ENCODE data around the gene IQCM. TPM values are rescaled to one million over a fixed set of nuclear protein-coding genes. Genes with fewer than 3 reads are reported as not detected.

The IQCM gene
- polyA plus RNA-seq, 2 of the 4 experiments (the other 2 are of a cell fraction), result 0.05 TPM; not detected in 1

DNA sequence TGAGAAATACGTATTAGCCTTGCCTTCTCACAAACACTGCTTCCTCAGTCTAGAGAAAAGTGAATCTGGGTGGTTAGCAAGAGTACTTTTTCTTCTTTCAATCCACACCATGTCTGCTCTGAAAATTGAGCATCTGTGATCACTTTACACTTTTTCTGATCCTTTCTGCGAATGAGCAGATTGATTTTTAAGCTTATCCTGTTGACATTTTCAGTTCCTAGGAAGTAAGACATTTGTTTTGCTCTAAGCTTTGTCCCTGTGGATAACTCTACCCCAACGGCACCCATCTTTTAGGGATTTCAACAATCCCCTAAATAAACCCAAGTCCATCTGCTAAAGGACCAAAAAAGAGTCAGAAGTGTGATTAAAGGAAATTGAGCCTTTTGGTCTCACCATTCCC lies 487.5 kb downstream of the IQCM start:
- H3K4me3 ChIP-seq, result no peak overlapping the region
- H3K9me3 ChIP-seq, result no peaks in the 10 kb centered on the region; the same call in 2 of the 3 replicates
- TF ChIP-seq, protein P1, sequence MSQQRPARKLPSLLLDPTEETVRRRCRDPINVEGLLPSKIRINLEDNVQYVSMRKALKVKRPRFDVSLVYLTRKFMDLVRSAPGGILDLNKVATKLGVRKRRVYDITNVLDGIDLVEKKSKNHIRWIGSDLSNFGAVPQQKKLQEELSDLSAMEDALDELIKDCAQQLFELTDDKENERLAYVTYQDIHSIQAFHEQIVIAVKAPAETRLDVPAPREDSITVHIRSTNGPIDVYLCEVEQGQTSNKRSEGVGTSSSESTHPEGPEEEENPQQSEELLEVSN (IDR thresholded peaks at IDR 0.05; ENCODE audit: borderline replicate concordance, low read depth), result no peak
- no peak for TF ChIP-seq JUNB (IDR thresholded peaks at IDR 0.05)
- TF ChIP-seq MAFK (IDR thresholded peaks at IDR 0.05; ENCODE audit: partially characterized antibody), result no peak
- TF ChIP-seq RAD21 (conservative IDR thresholded peaks at IDR 0.05 in 1 of 2, IDR thresholded peaks at IDR 0.05 in 1 of 2), result no peak
- no peak for TF ChIP-seq CBX2 (IDR thresholded peaks at IDR 0.05; ENCODE audit: borderline replicate concordance, low read depth)
- TF ChIP-seq, protein P2, sequence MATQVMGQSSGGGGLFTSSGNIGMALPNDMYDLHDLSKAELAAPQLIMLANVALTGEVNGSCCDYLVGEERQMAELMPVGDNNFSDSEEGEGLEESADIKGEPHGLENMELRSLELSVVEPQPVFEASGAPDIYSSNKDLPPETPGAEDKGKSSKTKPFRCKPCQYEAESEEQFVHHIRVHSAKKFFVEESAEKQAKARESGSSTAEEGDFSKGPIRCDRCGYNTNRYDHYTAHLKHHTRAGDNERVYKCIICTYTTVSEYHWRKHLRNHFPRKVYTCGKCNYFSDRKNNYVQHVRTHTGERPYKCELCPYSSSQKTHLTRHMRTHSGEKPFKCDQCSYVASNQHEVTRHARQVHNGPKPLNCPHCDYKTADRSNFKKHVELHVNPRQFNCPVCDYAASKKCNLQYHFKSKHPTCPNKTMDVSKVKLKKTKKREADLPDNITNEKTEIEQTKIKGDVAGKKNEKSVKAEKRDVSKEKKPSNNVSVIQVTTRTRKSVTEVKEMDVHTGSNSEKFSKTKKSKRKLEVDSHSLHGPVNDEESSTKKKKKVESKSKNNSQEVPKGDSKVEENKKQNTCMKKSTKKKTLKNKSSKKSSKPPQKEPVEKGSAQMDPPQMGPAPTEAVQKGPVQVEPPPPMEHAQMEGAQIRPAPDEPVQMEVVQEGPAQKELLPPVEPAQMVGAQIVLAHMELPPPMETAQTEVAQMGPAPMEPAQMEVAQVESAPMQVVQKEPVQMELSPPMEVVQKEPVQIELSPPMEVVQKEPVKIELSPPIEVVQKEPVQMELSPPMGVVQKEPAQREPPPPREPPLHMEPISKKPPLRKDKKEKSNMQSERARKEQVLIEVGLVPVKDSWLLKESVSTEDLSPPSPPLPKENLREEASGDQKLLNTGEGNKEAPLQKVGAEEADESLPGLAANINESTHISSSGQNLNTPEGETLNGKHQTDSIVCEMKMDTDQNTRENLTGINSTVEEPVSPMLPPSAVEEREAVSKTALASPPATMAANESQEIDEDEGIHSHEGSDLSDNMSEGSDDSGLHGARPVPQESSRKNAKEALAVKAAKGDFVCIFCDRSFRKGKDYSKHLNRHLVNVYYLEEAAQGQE (IDR thresholded peaks at IDR 0.05), result no peak
- no peak for TF ChIP-seq RCOR1 (IDR thresholded peaks at IDR 0.05; ENCODE audit: low read depth, low read length)
- no peak for TF ChIP-seq EHMT2 (IDR thresholded peaks at IDR 0.05; ENCODE audit: low read depth)
- TF ChIP-seq, protein P3, sequence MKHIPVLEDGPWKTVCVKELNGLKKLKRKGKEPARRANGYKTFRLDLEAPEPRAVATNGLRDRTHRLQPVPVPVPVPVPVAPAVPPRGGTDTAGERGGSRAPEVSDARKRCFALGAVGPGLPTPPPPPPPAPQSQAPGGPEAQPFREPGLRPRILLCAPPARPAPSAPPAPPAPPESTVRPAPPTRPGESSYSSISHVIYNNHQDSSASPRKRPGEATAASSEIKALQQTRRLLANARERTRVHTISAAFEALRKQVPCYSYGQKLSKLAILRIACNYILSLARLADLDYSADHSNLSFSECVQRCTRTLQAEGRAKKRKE (CRISPR knock-in tag; IDR thresholded peaks at IDR 0.05; ENCODE audit: low read depth), result no peak
- TF ChIP-seq HOXA7 (CRISPR knock-in tag; IDR thresholded peaks at IDR 0.05), result no peak
- TF ChIP-seq NR3C1 (IDR thresholded peaks at IDR 0.05), result no peak
- H3K27ac ChIP-seq, result no peak overlapping the region
- no peak overlapping the region for H3K4me2 ChIP-seq
- ATAC-seq, result no peak
- FAIRE-seq, result no peak
- no peaks in the 10 kb centered on the region for H3K4me1 ChIP-seq
- ChIA-PET POLR2A (no interaction called here), CTCF (no interaction called here)
- DNase-seq (ENCODE audit: low read depth in 1 of 2, low spot score in 1 of 2), result no peak
- 3% methylated on average over 3 of the region's 3 CpGs for WGBS (ENCODE audit: missing lambda C conversion rate)

DNA sequence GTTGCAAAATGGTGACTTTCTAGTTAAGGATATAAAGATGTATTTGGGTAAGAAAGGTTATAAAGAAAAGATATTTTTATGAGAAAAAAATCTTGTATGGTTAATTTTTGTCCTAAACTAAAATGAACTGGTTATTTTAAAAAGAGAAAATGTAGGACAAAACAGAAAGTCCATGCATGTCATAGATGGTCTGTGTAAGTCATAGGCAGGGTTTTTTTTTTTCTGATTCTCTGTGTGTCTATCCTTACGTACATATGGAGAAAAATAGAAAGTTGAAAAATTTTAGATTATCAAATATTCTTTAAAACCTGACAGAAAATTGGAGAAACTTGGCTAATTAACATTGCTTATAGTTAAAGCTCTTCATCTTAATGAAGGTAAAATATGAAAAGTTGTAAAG lies 493.4 kb downstream of the IQCM start:
- Histone ChIP-seq H3K4me3 (no peak overlapping the region), H3K27ac (no peak overlapping the region), H3K9me3 (no peaks in the 10 kb centered on the region; the same call in 2 of the 3 replicates), H3K4me2 (no peak overlapping the region), H3K4me1 (no peaks in the 10 kb centered on the region)
- WGBS (ENCODE audit: missing lambda C conversion rate), result 56% methylated on average over 1 of the region's 1 CpG
- ATAC-seq (no peak), FAIRE-seq (no peak), DNase-seq (ENCODE audit: low read depth in 1 of 2, low spot score in 1 of 2) (no peak)
- CTCF ChIA-PET, result no interaction called here
- TF ChIP-seq ZNF302 (CRISPR knock-in tag; IDR thresholded peaks at IDR 0.05), result no peak
- TF ChIP-seq CHD2 (IDR thresholded peaks at IDR 0.05; ENCODE audit: low read length, partially characterized antibody), result no peak
- TF ChIP-seq RCOR1 (IDR thresholded peaks at IDR 0.05; ENCODE audit: low read depth, low read length), result no peak
- peak; percentile 44 for TF ChIP-seq ZFP36 (IDR thresholded peaks at IDR 0.05; ENCODE audit: borderline replicate concordance, partially characterized antibody)
- TF ChIP-seq CBX2 (IDR thresholded peaks at IDR 0.05; ENCODE audit: borderline replicate concordance, low read depth), result no peak
- no peak for TF ChIP-seq FOSL2 (IDR thresholded peaks at IDR 0.05)
- TF ChIP-seq FOSL2 (CRISPR knock-in tag; IDR thresholded peaks at IDR 0.05), result no peak
- POLR2A ChIA-PET, result no interaction called here

DNA sequence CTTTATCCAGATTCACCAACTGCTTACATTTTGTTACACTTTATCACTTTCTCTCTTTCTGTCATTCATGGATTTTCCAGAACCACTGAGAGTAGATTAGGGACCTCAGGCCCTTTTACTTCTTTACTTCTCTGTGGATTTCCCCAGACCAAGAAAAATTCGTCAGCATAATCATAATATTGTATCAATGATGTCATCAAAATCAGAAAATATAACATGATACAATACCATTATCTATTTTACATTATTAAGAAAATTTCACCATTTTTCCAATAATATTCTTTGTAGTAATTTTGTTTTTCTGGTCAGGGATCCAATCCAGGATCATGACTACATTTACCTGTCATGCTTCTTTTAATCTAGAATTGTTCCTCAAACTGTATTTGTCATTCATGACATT lies 494.2 kb downstream of the IQCM start:
- CTCF ChIA-PET, result no interaction called here
- FAIRE-seq (no peak), ATAC-seq (no peak), DNase-seq (ENCODE audit: low read depth in 1 of 2, low spot score in 1 of 2) (no peak)
- Histone ChIP-seq H3K9me3 (no peaks in the 10 kb centered on the region; the same call in 2 of the 3 replicates), H3K4me3 (no peak overlapping the region), H3K27ac (no peak overlapping the region), H3K4me2 (no peak overlapping the region), H3K4me1 (no peaks in the 10 kb centered on the region)
- TF ChIP-seq SREBF2 (IDR thresholded peaks at IDR 0.05) (no peak), GATA3 (IDR thresholded peaks at IDR 0.05; ENCODE audit: borderline replicate concordance) (no peak), KDM5A (IDR thresholded peaks at IDR 0.05) (no peak), CHD2 (IDR thresholded peaks at IDR 0.05; ENCODE audit: low read length, partially characterized antibody) (no peak), NR3C1 (IDR thresholded peaks at IDR 0.05) (no peak), MYC (IDR thresholded peaks at IDR 0.05; ENCODE audit: borderline replicate concordance, low read length) (no peak), HOXB13 (CRISPR knock-in tag; IDR thresholded peaks at IDR 0.05; ENCODE audit: low read depth) (no peak), FOSL2 (IDR thresholded peaks at IDR 0.05) (no peak), FOSL2 (CRISPR knock-in tag; IDR thresholded peaks at IDR 0.05) (no peak), EHF (CRISPR knock-in tag; IDR thresholded peaks at IDR 0.05) (no peak), JUN (IDR thresholded peaks at IDR 0.05) (no peak), FOSB (CRISPR knock-in tag; IDR thresholded peaks at IDR 0.05) (no peak)
- TF ChIP-seq, protein P4, sequence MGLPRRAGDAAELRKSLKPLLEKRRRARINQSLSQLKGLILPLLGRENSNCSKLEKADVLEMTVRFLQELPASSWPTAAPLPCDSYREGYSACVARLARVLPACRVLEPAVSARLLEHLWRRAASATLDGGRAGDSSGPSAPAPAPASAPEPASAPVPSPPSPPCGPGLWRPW (IDR thresholded peaks at IDR 0.05), result no peak
- TF ChIP-seq, protein P5, sequence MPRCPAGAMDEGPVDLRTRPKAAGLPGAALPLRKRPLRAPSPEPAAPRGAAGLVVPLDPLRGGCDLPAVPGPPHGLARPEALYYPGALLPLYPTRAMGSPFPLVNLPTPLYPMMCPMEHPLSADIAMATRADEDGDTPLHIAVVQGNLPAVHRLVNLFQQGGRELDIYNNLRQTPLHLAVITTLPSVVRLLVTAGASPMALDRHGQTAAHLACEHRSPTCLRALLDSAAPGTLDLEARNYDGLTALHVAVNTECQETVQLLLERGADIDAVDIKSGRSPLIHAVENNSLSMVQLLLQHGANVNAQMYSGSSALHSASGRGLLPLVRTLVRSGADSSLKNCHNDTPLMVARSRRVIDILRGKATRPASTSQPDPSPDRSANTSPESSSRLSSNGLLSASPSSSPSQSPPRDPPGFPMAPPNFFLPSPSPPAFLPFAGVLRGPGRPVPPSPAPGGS (IDR thresholded peaks at IDR 0.05), result no peak
- TF ChIP-seq, protein P6, sequence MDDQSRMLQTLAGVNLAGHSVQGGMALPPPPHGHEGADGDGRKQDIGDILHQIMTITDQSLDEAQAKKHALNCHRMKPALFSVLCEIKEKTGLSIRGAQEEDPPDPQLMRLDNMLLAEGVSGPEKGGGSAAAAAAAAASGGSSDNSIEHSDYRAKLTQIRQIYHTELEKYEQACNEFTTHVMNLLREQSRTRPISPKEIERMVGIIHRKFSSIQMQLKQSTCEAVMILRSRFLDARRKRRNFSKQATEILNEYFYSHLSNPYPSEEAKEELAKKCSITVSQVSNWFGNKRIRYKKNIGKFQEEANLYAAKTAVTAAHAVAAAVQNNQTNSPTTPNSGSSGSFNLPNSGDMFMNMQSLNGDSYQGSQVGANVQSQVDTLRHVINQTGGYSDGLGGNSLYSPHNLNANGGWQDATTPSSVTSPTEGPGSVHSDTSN (IDR thresholded peaks at IDR 0.05), result no peak
- 0% methylated on average over 1 of the region's 1 CpG for WGBS (ENCODE audit: missing lambda C conversion rate)
- POLR2A ChIA-PET, result no interaction called here

Data from A549 (cell line).